CD4-positive, alpha-beta T cell treated with Interleukin-15 for 1 hour (primary cell): Measurements from ENCODE around the gene HIVEP3.

ENCODE experiments used
- DNase-seq: peaks from one replicate; pipeline ENCODE4 v3.0.0-alpha.2; 2020

HIVEP3 gene

DNA sequence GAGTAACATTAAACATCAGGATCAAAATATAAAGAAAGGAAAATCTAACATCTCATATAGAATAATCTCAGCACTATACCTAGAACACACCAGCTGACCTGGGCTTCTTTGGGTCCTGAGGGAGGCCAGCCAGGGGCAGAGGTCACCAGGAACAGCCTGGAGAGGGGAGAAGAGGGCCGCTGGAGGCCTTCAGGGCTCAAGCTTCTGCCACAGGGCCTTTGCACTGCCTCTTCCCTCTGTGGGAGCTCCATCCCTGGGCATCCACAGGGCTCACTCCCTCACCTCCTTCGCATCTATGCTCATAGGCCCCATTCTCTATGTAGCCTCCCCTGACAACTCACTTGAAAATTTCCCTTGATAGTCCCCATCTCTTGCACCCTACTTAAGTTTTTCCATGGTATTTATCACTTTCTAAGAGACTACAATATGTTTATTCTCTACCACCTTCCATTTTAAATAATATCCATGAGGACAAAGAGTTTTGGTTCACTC is 73.9 kb downstream of the HIVEP3 start:
- DNase-seq: no peak

DNA sequence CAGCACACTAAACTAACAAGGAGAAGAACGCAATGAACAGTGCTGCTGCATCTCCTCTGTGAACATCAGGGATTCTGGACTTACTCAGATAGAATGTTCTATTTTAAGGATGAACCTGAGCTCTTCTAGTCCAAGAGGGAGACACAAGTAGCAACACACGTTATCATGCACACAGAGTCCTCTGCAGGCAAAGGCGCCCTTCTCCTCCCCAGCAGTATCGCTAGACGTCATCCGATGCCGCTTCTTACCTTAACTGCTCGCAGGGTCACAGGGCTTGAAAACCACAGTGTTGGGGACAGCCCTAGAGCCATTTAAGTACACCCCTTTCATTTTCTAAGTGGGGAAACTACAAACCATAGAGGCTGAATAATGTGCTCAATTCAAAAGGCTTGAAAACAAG is 74.5 kb downstream of the HIVEP3 start:
- no peak for DNase-seq

GRCh38 chr1:41842993-41843755 is 75.5 kb downstream of the HIVEP3 start:
- no peak for DNase-seq

- no peak for DNase-seq
Observed at GRCh38 chr1:41842326-41842725, 76.4 kb downstream of the HIVEP3 start.

DNA sequence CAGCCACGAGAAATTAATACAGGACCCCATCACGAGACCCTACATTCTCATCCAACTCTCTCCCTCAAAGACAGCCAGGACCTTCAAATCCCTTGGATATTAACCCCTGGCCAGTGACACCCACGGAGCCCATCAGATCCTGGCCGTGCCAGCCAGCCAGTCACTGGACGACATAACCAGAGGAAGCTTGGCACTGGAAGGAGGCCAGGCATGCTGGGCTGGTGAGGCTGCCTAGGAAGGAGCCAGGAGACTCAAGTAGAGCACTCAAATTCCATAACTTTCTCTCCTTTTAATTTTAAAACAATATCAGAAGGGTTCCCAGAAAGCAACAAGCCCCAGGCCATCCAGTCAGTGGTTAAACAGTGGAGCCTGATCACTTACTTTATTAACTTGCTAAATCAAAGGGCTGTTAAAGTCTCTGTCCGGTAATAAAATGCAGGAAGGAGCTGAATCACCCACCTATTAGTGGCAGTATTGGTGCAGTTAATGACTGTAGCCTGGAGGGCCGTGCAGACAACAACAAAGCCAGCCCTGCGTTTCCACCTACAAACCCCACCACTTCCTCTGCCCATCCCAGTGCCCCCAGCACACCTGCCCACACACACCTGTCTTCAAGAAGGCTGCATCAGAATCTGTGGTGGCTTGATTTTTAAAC is 78.0 kb downstream of the HIVEP3 start:
- no peak for DNase-seq

DNA sequence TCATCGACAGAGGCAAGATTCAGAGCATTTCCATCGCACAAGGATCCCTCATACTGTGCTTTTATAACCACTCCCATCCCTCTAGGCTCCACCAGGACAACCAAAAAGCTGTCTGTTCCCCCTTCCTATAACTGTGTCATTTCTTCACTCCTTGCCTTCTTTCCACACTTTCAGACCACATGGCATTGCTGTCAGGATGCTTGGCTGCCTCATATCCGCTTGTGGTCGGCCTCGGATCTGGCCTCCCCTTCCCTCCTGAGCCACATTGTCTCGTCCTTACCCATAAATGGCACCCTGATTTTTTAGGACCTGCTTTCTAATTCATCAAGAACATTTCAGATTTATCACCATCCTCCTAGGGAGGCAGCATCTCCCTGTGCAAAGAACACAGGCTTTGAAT is 80.5 kb downstream of the HIVEP3 start:
- no peak for DNase-seq

- no peak for DNase-seq
Observed at GRCh38 chr1:41837691-41838090, 81.0 kb downstream of the HIVEP3 start.

DNA sequence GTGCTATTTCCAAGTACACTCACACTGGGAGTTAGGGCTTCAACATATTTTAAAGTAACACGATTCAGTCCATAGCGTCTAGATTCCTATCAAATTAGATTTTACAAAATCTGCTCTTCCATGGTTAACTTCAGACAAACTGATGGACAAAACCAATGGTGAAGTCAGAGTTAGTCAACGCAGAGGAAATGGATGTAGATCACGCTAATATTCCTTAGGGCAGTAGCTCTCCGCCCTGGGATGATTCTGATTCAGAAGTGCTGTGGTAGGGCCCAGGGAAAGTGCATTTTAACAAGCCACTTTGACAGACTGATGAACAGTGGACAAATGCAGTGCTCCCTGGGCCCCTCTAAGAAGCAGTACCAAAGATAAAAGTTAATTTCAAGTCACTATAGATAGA is 83.2 kb downstream of the HIVEP3 start:
- no peak for DNase-seq

DNA sequence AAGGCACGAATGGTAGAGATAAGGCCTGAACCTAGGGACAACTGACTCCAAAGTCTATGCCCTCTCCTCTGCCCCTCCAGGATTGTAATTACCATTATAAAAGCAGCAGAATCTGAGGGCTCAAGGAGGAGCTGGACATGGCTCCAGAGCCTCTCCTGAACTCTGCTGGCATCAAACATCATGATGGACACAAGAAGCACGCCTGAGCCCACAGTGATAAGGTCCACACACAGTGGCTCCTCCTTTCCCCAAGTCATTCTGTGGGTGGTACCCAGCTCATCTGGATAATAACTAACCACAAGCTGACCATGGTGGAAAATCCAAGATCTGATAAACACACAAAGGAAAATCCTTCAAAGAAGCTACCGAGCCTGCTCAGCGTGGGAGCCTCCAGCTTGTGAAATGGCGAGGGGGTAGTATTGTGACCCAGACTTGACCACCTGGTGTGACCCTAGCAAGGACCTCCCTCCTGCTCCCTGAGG is 85.2 kb downstream of the HIVEP3 start:
- no peak for DNase-seq

DNA sequence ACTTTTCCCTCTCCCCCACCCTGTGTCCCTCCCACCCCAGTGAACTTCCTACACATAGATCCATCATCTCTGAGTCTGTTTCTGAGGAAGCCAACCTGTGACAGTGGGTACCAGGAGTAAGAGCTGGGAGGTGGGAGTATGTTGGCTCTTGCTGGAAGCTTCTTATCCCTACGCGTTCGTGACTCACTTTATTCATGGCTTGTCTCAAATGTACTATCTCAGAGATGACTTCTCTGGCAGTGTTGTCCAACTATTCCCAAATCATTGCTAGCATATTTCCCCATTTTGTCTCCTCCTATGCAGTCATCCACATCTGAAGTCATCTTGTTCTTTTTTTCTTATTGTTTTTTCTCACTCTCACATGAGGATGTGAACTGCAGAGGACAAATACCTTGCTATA is 88.0 kb downstream of the HIVEP3 start:
- DNase-seq: no peak

DNA sequence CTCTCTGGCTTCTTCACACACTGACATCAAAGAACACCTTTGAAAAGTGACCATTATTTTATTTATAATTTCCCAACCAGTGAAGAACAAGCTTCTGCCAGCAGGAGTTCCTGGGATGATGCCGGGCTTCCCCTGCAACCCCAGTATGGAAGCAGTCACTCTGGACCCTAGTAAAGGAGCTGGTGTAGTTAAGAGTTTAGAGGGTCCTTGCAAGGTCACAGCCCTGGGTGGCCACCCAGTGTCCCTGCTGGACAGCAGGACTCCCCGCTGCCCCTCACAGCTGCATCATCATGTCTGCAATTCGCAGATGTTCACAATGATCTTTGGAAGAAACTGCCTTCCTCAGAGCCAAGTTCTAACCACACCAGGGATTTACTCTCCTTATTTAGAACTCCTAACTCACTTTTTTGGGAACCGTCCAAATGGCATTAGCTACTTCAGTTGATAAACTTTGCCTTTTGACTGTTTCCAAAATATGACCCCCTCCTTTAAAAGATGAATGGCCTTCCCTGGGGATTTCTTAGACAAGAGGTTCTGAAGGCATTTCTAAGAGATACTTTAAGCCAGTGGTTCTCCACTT is 90.6 kb downstream of the HIVEP3 start:
- no peak for DNase-seq

DNA sequence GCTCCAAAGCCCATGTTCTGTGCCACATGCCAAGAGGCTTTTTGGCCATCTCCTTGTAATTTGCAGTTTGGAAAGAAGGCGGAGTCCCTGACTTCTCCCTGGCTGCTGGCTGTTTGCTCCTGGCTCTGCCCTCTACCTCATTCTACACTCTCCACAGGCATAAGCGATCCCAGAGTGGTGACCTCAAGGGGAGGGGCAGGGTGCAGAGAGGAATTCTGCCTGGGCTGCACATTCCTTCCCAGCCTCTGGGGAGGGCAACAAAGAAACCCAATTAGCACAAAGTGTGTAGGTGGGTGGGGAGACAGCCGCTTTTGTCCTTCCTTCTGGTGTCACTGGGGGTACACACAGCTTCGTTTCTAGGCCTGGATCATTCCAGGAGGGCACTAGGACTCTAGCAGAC is 95.3 kb downstream of the HIVEP3 start:
- DNase-seq: no peak

DNA sequence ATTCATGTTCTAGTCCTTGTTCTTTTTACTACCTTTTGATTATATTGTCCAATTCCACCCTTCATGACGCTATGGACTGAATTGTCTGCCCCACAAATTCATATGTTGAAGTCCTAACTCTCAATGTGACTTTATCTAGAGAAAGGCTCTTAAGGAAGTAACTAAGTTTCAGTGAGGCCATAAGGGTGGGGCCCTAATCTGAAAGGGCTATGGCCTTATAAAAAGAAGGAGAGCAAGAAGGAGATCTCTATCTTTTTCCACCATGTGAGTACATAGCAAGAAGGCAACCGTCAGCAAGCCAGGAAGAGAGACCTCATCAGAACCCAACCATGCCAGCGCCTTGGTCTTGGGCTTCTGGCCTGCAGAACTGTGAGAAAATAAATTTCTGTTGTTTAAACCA is 95.9 kb downstream of the HIVEP3 start:
- no peak for DNase-seq

DNA sequence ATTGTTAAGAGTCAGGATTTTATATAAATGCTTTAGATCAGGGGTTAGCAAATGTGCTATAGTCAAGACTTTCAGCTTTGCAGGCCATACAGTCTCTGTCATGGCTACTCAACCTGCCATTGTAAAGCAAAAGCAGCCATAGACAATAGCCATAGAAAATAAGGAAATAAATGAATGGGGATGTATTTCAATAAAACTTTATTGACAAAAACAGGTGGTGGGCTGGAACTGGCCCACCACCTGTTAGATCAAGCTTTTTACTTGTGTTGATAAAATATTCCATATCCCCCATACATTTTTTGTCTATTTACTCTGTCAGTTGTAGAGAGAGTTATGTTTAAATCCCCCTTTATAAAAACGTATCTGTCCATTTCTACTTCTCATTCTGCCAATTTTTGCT is 98.9 kb downstream of the HIVEP3 start:
- no peak for DNase-seq

DNA sequence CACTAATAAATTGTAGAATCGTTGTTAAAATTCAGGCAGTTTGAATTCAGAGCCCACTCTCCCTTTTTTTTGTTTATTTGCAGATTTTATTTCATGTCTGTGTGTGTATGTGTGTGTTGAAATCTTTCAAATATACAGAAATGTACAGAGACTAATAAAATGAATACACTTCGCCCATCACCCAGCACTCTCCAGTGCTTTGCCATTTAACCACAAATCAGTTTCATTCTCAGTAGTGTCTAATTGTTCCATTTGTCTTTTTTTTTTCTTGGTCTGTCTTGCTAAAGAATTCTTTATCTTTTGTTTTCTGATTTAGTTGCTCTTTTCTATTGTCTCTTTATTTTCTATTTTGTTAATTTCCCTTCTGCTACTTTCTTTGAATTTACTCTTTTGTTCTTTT is 99.7 kb downstream of the HIVEP3 start:
- no peak for DNase-seq

GRCh38 chr1:41816061-41816460 is 102.7 kb downstream of the HIVEP3 start:
- no peak for DNase-seq

DNA sequence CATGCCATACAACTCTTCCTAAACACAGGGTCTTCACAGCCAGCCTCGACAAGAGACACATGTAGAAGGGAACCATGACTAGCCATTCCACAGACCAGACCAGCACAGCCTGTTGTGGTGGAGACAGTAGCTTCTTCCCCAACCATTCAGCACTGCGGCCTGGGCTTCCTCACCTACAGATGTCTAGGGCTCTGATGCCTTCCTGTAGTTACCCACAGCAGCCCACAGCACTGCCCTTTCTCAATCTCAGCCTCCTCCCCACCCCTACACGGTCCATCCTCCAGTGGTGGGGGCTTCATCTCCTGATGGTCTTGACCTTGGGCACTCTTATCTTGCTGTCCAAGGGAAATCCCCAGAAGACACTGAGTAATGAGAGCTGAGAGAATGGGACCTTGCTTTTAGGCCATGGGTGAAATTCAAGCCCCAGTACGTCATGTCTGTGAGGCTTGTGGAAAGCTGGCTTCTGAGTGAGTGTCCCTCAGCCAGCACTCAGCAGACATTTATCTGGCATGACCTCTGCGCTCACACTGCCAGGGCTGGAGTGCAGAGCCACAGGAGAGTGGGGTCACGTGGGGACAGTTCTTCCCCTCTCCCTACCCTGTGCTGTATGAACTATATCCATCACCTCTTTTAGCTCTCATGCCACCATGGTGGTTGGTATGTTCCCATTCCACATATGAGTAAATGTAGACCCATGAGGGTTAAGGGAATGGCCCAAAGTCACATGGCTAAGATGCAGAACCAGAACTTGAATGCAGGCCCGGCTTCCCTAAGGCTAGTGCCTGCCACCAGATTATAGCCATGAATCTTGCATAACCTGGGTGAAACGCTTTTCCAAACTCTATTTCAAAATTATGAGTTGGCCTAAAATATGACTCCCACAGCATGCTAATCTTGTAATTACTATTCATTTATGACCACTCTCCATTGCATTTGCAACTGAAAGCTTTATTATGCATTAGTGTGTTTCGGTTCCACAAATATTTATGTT is 104.7 kb downstream of the HIVEP3 start:
- no peak for DNase-seq

- no peak for DNase-seq
Observed at GRCh38 chr1:41813226-41813625, 105.5 kb downstream of the HIVEP3 start.

GRCh38 chr1:41812453-41812852 is 106.3 kb downstream of the HIVEP3 start:
- DNase-seq: no peak

- peak; percentile 54 for DNase-seq
Observed at GRCh38 chr1:41812051-41812450, 106.7 kb downstream of the HIVEP3 start.

DNA sequence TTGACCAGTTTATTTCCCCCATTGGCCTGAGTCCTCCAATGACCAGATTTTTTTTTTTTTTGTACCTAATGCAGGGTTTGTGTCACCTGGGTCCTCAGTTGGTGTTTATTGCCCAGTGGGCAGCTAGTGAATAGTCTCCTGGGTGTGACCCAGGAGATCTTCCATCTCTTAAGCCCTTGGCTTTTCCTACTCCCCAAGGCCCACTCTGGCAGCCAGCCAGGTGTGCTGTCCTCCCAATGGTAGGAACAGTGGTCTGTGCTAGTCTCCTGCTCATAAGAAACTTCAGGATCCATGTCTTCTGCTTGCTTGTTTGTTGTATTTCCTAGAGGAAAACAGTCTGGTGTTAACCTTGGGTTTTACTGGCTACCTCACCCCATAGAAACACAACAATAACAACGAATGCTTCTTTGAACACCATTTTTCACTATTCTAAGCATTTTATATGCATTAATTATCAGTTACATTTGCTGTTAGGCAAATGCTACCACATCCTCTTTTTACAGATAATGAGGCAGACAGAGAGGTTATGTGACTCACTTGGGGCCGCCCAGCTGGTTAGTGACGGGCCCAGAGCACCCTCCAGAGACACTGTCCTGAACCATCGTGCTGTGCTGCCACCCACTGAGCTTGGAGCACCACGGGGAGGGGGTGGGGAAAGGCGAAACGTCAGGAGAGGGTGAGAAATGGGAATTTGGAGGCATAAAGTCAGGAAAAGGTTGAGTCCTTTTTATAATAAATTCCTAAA is 107.5 kb downstream of the HIVEP3 start:
- DNase-seq: peak; percentile 76

GRCh38 chr1:41810446-41810845 is 108.3 kb downstream of the HIVEP3 start:
- peak; percentile 36 for DNase-seq
